Activated CD8-positive, alpha-beta memory T cell treated with anti-CD3 and anti-CD28 coated beads for 4 hours (primary cell): ENCODE results near the gene PIGU.

Experiments
- DNase-seq, 2 donors: peaks; one replicate each; pipeline ENCODE4 v3.0.0-alpha.2; 2020; ENCODE audit warnings: low read depth in 2 of 2

PIGU gene

DNA sequence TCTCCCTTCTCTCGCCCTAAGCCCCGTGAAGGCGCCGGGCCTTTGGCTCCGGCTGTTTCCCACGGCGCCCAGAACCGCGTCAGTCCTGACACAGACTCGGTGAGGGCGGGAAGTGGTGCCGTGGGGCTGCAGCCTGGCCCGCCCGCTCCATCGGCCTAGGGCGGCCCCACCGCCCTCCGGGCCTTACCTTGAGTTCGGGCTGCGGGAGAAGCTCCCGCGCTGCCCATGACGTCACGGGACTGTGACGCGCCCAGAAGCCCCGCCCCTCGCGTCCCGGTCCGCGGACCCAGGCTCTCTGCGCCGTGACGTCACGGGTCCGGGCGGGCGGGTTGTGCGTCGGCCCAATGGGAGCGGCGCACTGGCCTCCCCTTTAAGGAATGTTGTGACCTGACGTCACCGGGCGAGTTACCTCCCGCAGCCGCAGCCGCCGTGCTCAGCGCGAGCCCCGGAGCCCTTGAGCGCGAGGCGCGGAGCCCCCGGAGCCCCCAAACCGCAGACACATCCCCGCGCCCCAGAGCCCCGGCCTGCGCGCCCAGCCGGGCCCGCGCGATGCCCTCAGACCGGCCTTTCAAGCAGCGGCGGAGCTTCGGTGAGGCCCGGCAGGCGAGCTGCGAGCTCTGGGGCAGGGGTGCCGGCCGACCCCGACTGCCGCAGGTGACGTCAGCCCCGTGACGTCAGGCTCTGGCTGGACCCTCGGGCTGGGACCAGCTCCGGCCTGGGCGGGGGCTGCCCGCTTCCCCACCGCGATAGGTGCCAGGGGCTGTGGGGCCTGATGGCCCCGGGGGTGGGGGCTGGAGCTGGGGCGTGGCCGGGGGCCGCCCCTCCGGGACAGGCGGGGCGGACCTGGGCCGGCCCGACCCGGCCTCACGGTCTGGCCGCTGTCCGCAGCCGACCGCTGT lies 118.3 kb downstream of the PIGU start, which contains the start of gene MAP1LC3A:
Gene MAP1LC3A (plus strand): TSS at position 399 of the 899 bp plus-strand sequence. CDS start 151 bp downstream, at position 550.
- DNase-seq: peak; percentile 86 to 87

DNA sequence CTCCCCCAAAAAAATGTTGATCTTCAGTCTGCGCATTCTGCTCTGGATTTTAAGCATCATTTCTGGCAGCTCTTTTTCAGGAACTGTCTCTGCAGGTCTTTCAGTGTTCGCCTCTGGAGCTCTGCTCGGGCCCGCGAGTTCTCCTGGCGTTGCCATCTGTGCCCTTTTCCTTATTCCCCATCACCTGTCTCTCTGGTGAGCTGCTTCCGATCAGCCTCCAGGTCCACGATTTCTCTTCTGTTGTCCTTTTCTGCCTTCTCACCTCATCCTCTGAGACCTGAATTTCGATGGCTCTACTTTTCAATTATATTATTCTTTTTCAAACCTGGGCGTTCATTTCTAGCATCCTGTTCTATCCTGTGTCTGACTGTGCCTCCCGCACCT lies 119.0 kb downstream of the PIGU start:
- no peak for DNase-seq

DNA sequence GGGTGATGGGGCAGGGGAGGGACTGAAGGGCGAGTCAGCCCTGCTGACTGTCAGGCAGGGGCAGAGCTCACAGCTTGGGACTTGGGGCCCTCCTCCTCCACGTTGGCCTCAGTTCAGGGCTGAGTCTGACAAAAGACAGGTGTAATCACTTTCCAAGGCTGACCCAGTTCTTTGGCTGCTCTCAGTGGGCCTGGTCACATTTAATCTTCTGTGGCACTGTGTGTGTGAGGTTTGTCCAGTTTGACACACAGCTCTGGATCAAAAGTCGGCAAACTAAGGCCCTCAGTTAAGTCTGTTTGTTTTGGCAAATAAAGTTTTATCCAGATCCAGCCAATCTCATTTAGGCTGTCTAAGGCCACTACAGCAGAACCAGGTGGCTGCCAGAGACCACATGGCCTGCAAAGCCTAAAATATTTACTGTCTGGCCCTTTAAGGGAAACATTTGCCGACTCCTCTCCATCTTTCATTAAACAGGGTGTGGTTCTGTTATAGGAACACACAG lies 123.5 kb downstream of the PIGU start:
- DNase-seq: no peak

DNA sequence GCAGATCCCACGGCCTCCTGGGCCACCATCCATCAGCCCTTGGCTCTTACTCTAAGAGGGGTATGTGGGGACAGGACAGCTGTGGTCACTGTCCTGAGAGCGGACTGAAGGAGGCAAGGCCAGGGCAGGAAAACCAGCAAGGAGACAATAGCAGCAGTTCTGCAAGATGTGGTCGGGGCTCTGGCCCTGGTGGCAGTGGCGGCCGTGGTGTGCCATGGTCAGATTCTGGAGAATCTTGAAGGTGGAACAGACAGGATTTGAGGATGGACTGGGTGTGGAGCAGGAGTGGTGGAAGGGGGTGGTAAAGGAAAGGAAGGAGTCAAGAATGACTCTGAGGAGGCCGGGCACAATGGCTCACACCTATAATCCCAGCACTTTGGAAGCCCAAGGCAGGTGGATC lies 124.3 kb downstream of the PIGU start:
- DNase-seq: no peak

DNA sequence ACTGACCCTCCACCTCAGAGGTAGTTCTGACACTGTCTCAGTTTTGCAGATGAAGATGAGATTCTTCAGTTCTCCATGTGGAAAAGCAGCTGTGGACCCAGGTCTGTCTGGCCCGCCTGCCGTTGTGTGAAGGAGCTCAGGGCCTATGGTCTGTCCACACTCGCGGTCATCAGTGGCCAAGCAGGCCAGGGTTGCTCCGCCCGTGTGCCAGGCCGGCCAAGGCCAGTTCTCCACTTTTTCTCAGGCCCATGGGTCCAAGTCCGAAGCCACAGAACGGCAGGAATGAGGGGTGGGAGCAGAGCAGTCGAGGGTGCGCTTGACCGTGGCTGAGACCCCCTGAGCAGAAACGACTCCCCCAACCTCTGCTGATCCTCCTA lies 127.0 kb downstream of the PIGU start:
- no peak for DNase-seq

DNA sequence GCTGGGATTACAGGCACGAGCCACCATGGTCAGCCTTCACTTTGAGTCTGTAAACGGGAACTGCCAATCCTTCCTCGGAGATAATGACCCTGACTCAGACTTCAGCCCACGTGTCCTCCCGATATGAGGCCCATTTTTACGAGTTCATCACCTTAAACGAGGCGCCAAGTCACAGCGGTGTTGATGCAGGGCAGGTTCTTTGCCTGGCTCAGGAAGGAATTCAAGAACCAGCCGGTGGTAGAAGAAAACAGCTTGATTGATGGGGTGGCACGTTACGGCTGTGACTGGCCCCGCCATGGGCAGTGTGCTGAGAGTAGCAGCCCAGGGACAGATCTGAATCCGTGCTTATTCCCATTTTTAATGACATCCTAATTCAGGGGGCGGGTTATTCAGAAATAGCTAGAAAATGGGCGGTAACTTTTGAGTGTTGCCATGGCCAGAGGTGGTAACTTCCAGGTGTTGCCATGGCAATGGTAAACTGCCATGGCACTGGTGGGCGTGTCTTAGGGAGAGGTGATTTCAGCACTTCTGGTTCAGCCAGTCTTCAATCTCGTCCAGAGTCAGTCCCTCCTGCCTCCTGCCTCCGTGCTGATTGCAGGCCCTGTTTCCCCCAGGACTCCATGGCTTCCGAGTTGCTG lies 127.5 kb downstream of the PIGU start:
- no peak for DNase-seq

DNA sequence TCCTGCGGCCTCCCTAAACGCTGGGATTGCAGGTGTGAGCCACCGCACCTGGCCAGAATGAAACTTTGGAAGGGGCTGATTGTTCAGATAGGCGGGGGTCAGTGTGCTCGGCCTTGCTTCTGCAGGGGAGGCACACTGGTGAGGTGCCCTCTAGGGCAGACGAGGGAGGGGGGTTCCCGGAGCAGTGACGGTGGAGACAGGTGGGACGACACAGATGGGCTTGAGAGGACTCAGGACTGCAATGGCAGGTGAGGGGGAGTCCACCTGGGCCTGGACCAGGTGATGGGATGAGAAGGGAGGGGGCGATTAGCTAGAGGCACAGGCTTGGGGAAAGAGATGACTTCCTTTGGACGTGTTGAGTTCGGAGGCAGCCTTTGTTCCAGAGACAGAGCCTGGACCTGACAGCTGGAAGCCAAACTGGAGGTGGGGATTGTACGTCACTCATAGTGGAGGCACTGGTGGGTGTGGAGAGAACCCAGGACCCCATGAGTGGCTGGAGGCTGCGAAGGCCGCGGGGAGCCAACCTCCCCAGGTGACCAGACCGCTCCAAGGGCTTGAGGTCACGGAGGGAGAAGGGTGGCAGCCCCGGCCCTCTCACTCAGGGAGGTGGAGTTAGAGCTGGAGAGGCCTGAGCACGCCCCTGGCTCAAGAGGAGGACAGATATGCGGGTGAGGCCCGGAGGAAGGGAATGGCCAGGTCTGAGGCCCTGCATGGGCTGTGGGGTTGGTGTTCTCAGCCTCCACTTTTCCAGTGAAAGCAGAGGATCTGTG lies 128.9 kb downstream of the PIGU start:
- no peak for DNase-seq

GRCh38 chr20:34546751-34547181 lies 130.1 kb downstream of the PIGU start:
- DNase-seq: no peak

DNA sequence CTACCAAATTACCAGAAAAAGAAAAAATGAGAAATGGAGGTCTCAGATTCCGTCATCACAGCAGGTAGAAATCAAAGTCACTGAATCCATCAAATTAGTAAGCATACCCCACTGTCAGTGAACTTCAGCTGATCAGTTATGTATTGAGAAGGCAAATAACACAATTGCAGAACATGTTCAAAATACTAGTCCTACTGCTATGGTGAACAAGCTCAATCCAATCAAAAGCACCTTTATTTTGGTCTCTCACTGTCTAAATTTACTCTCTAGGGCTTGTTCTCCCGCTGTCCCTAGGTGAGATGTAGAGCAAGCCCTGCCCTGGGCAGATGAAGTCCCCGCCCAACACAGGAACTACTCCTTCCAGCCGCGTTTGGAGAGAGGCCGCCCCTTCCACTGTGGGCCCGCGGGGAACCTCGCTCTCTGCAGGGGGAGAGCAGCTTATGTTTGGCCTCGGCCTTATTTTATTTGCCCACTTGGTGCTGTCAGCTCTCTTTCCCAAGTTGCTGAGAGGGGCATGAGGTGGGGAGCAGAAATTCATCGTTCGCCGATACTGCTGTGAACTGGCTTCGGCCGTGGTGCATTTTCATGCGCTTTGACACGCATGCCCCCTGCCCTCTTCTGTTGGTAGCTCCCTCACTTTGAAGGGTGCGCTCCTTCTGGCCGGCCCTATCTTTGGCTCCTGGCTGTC lies 132.6 kb downstream of the PIGU start:
- DNase-seq: no peak

- no peak for DNase-seq
Measured at GRCh38 chr20:34543463-34544056, 133.3 kb downstream of the PIGU start.

DNA sequence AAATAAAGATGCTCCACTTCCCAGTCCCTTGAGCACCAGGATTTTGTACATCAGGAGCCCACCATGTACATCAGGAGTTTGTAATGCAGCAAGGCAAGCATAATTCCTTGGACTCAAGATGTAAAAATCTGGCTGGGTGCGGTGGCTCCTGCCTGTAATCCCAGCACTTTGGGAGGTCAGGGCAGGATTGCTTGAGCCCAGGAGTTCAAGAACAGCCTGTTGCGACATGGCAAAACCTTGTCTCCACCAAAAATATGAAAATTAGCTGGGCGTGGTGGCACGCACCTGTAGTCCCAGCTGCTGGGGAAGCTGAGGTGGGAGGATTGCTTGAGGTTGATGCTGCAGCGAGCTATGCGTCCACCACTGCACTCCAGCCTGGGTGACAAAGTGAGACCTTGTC lies 134.5 kb downstream of the PIGU start:
- no peak for DNase-seq

- DNase-seq: no peak
Measured at GRCh38 chr20:34541917-34542316, 135.0 kb downstream of the PIGU start.

DNA sequence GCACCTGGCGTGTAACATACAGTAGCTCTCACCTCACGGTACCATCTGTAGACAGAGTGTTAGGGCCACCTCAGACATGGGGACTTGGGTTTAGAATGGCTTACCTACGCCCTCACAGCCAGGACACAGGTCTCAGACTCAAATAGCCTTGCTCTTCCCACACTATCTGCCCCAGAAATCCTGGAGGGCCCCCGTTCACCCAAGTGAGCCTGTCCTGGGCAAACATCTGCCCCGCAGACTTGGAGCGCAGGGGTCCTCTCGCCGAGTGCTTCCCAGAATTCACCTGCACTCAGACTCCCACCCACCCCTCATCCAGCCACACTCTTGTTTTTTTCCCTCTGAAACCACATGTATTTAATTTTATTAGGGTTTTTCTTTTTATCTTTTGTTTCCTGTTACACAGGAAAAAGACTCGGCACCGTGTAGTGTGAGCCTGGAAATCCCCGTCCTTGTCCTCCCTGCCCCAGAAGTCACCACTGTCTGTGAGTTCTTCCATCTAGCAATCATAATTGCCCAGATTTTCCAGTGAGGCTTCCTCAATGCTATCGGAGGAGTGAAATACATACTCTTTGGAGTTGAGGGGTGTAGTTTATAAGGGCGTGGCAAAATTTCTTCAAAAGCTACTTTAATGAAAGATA lies 135.5 kb downstream of the PIGU start:
- no peak for DNase-seq

- no peak for DNase-seq
Measured at GRCh38 chr20:34540596-34541263, 136.2 kb downstream of the PIGU start.

DNA sequence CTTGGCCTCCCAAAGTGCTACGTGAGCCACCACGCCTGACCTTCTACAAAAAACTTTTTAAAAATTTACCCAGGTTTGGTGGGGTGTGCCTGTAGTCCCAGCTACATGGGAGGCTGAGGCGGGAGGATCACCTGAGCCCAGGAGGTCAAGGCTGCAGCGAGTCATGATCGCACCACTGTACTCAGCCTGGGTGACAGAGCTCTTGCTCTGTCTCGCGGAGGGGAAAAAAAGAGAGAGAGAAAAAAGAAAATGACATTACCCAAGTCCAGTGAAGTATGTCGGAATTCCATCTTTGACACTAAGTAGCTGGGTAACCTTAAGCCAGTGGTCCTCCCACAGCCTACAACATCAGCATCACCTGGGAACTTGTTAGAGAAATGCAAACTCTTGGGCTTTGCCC lies 137.1 kb downstream of the PIGU start:
- DNase-seq: no peak

- peak in 1 of 2 donors; percentile 22 for DNase-seq
Measured at GRCh38 chr20:34538671-34539123, 138.2 kb downstream of the PIGU start.

GRCh38 chr20:34537651-34538050 lies 139.2 kb downstream of the PIGU start:
- DNase-seq: no peak

- no peak for DNase-seq
Measured at GRCh38 chr20:34536798-34537394, 140.0 kb downstream of the PIGU start.

DNA sequence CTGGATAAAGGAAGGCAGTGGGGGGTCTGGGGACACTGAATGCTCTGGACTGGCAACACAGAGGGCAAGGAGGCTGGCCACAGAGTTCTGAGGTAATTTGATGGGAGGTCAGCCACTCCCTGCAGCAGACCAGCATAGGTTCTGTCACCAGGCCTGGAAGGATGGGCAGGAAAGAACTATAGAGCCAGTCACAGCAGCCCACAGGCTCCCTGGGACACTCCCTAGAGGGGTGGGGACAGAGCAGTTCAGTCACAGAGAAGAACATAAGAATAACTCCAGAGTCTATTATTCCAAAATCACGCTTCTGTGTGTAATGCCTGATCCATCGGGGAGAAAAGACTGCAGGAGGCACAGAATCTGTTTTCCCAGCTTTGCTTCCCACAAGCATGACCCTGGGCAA lies 141.0 kb downstream of the PIGU start:
- no peak for DNase-seq
